NK-92 treated with Interleukin-12 subunit alpha and Interleukin-12 subunit beta, amount 100 ng/mL, for 24 hours (cell line): Measurements from ENCODE around the gene MOK.
A peak's percentile ranks its signal among the peaks of the same experiment; 100 is the strongest.
"Not testable (repeated sequence)": the region's sequence is repeated elsewhere in the genome, so short reads cannot be mapped to it uniquely, and the experiment has no call there.

Source experiments
- DNase-seq: peaks from one replicate; lab custom pipeline; 2025; lab: John Stamatoyannopoulos, UW

The MOK gene

GRCh38 chr14:102321456-102322422 lies 16.8 kb upstream of the MOK start:
- no peak for DNase-seq

- DNase-seq, result no peak
These were observed 15.9 kb upstream of the MOK start for GRCh38 chr14:102320671-102321455.

- DNase-seq, result peak; percentile 28
These were observed 15.2 kb upstream of the MOK start for GRCh38 chr14:102320033-102320660.

GRCh38 chr14:102319351-102320032 lies 14.5 kb upstream of the MOK start, which contains the start of gene ZNF839:
TSS of gene ZNF839 (plus strand) at chr14:102319746. CDS start at chr14:102319766, 20 bp downstream.
- peak; percentile 83 for DNase-seq

- DNase-seq, result no peak
These were observed 13.9 kb upstream of the MOK start for GRCh38 chr14:102318781-102319276.

DNA sequence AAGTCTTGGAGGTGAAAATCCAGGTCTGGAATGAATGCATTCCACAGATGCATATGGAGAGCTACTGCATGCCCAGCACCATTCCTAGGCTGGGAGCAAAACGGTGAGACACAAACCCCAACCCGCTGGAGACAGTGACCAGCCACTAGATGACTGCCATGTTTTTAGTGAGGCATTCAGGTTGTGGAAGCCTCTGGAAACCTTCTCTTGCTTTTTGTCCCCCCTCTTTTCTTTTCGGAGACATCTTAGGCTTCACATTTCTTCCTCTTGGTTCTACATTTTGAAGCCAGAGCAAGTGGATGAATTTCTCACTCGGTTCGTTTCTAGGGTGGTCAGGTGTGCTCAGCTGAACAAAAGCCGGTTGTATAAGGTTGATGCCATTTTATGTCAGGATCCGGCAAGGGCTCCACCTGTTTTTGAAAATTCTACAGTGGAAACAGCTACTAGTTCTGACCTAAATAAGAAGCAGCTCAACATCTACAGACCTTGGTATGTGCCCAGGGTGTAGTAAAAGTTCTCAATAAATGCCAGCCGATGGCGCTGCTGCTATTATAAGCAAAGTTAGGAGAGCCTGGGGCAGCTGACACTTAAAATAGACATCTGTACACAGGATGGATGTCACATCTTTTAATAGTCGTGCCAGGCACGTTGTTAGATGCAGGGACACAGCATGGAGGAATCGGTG lies 12.7 kb upstream of the MOK start:
- DNase-seq, result no peak

GRCh38 chr14:102316743-102317563 lies 12.0 kb upstream of the MOK start:
- peak; percentile 89 for DNase-seq

- no peak for DNase-seq
These were observed 11.4 kb upstream of the MOK start for GRCh38 chr14:102316338-102316742.

DNA sequence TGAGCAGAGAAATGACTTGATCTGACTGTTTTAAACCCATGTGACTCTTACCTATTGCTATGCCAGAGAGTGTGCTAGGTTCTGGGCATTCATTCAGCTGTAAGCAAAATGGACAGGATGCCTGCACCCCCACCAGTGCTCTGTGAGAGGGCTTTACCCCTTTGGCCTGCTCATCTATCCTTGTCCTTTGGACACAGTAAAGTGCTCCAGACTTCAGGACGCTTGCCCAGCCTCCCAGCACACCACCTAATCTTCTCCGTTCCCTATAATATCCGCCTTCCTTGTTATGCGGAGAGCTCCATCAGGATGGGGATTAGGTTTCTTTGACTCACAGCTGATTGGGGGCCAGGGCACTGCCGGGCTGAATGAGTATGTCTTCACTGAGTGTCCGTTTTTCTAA lies 10.2 kb upstream of the MOK start:
- DNase-seq, result no peak

- DNase-seq, result peak; percentile 71
These were observed 9.5 kb upstream of the MOK start for GRCh38 chr14:102314242-102315011.

GRCh38 chr14:102303664-102304063 lies 1.3 kb downstream of the MOK start:
- DNase-seq, result no peak

DNA sequence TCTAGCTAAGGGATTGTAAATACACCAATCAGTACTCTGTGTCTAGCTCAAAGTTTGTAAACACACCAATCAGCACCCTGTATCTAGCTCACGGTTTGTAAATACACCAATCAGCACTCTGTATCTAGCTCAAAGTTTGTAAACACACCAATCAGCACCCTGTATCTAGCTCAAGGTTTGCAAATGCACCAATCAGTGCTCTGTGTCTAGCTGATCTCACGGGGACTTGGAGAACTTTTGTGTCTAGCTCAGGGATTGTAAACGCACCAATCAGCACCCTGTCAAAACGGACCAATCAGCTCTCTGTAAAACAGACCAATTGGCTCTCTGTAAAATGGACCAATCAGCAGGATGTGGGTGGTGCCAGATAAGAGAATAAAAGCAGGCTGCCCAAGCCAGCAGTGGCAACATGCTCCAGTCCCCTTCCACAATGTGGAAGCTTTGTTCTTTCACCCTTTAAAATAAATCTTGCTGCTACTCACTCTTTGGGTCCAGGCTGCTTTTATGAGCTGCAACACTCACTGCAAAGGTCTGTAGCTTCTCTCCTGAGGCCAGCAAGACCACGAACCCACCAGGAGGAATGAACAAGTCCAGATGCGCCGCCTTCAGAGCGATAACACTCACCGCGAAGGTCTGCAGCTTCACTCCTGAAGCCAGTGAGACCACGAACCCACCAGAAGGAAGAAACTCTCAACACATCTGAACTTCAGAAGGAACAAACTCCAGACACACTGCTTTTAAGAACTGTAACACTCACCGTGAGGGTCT lies 6.5 kb downstream of the MOK start:
- not testable (repeated sequence) for DNase-seq

- DNase-seq, result no peak
These were observed 7.4 kb downstream of the MOK start for GRCh38 chr14:102297436-102298170.

GRCh38 chr14:102295270-102295669 lies 9.7 kb downstream of the MOK start:
- DNase-seq, result no peak

GRCh38 chr14:102293781-102294180 lies 11.2 kb downstream of the MOK start:
- no peak for DNase-seq

DNA sequence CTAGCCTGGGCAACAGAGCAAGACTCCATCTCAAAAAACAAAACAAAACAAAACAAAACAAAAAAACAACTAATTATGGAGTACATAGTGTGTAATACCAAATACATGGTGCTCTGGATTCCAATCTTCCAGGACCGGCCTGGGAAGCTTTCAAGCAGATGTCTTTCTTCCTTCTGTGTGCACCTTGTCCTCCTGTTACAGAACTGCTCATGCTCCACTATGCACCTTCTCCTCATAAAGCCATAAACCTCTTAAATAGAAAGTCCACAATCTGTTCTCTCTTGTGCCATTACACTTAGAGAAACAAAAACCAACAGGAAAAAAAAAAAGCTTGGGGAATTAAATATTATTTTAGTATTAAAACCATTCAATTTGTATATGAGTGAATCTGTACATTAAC lies 12.5 kb downstream of the MOK start:
- DNase-seq, result no peak

- no peak for DNase-seq
These were observed 16.8 kb downstream of the MOK start for GRCh38 chr14:102288139-102288538.

GRCh38 chr14:102285106-102285505 lies 19.9 kb downstream of the MOK start:
- DNase-seq, result no peak
